Cardiac muscle cell (in vitro differentiated cells and primary cell): Measurements from ENCODE around the gene ANKH. TPM values are rescaled to one million over a fixed set of nuclear protein-coding genes. Genes with fewer than 3 reads are reported as not detected.

Experiments
- DNase-seq, 2 donors: peaks; one replicate each; pipeline versions ENCODE4 v3.0.0 to v3.0.0-alpha.2; 2010 to 2017; ENCODE audit warnings: low read depth in 1 of 2, low spot score in 1 of 2
- H3K27ac ChIP-seq: fragments of 200-600 bp; sonication (generic); 2 replicates; pipeline ENCODE4 v1.5.1; 2016
- H3K27me3 ChIP-seq: fragments of 200-600 bp; sonication (generic); 2 replicates; pipeline ENCODE4 v1.6.0; 2016; ENCODE audit warnings: control low read depth
- H3K36me3 ChIP-seq: fragments of 200-600 bp; sonication (generic); 2 replicates; pipeline ENCODE4 v1.5.1; 2016; ENCODE audit warnings: control low read depth
- H3K4me1 ChIP-seq: fragments of 200-600 bp; sonication (generic); 2 replicates; pipeline ENCODE4 v1.8.1; 2017; ENCODE audit warnings: low read depth, mild to moderate bottlenecking, mixed run types
- H3K4me3 ChIP-seq: fragments of 200-600 bp; sonication (generic); 2 replicates; pipeline ENCODE4 v1.5.1; 2016; ENCODE audit warnings: mild to moderate bottlenecking
- H3K9me3 ChIP-seq: fragments of 200-600 bp; sonication (generic); 2 replicates; pipeline ENCODE4 v1.5.1; 2017; ENCODE audit warnings: low read depth, mild to moderate bottlenecking, control low read depth
- polyA plus RNA-seq: library from polyadenylated mRNA; unstranded; fragments of >200 nt; fragmentation: Nextera tagmentation; extraction: Ambion mirVana; gene quantifications from 2 replicates; pipeline ENCODE4 v1.2.1, GENCODE V29; 2016
- total RNA-seq: library from RNA; depleted of rRNA; stranded (reverse); fragments of >200 nt; gene quantifications from 2 replicates; pipeline ENCODE4 v1.2.3, GENCODE V29; 2016
- TF ChIP-seq, protein P1 (sequence below): IDR thresholded peaks from 2 replicates; pipeline ENCODE4 v1.5.1; 2012; ENCODE audit warnings: low read depth, mild to moderate bottlenecking, low read length

ANKH gene
- total and polyA plus RNA-seq, 2 experiments from 2014 or later: 26.6 to 48.1 TPM

DNA sequence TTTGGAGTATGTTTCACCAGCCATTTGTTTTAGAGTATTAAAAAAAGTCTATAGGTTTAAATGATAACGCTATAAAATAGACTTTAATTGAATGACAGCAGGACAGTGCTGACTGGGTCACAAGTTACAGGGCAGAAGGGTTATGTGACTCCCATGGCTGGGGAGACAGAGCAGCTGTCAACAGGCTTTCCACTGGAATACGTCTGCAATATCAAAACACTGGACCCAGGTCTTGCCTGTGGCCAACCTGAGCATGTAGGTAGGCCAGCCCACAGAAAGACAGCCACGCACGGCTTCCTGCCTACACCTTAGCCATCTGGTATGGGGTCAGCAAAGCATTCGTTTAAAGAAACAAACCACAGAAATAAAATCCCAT is 126.4 kb downstream of the ANKH start:
- TF ChIP-seq, protein P1, sequence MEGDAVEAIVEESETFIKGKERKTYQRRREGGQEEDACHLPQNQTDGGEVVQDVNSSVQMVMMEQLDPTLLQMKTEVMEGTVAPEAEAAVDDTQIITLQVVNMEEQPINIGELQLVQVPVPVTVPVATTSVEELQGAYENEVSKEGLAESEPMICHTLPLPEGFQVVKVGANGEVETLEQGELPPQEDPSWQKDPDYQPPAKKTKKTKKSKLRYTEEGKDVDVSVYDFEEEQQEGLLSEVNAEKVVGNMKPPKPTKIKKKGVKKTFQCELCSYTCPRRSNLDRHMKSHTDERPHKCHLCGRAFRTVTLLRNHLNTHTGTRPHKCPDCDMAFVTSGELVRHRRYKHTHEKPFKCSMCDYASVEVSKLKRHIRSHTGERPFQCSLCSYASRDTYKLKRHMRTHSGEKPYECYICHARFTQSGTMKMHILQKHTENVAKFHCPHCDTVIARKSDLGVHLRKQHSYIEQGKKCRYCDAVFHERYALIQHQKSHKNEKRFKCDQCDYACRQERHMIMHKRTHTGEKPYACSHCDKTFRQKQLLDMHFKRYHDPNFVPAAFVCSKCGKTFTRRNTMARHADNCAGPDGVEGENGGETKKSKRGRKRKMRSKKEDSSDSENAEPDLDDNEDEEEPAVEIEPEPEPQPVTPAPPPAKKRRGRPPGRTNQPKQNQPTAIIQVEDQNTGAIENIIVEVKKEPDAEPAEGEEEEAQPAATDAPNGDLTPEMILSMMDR: no peak
- Histone ChIP-seq H3K4me1 (peaks cover 2% of the 10 kb centered on the region), H3K9me3 (no peaks in the 10 kb centered on the region), H3K36me3 (peaks cover under 1% of the 10 kb centered on the region), H3K27me3 (no peaks in the 10 kb centered on the region), H3K27ac (no peak overlapping the region), H3K4me3 (no peak overlapping the region)
- no peak for DNase-seq

DNA sequence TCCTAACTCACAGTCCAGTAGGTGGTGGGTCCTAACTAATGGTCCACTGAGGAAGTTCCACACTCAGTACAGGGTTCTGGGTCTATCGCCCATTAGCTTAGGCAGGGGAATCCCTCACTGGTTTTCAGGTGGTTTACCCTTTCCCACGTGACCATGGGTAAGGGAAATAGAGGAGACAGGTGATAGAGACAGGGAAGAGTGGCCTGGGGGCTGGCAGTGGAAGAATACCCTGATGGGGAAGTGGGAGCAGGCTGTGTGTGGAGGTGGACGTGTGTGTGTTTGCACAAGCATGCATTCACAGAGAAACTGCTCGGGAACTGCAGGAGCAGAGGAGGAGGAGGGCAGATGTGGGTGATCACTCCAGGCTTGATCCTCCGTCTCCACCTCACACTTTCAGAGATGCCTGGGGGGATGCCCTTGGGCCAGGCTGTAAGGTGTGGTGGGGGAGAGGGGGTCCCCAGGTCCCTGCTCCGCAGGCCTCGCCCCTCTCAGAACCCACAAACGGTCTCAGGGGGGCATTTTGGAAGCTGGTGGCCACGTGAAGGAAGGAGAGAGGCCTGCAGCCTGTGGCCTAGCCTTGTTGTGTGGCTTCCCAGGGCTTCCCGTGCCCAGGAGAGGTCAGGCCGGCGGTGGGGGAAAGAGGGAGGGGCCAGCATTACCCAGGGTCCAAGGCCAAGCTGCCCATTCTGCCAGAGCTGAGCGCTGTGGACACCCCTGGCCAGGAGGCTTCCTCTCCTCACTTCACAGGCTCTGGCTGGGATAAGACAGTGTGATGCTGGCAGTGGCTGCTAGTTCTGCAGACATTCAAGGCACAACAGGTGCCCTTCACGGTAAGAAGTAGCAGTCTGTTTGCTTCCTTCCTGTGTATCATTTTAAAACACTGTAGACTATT is 127.0 kb downstream of the ANKH start:
- no peak for DNase-seq
- no peaks in the 10 kb centered on the region for H3K9me3 ChIP-seq
- no peaks in the 10 kb centered on the region for H3K27me3 ChIP-seq
- no peaks in the 10 kb centered on the region for H3K36me3 ChIP-seq
- TF ChIP-seq, protein P1: no peak
- H3K4me3 ChIP-seq: no peak overlapping the region
- no peak overlapping the region for H3K27ac ChIP-seq
- H3K4me1 ChIP-seq: peaks cover 8% of the 10 kb centered on the region

DNA sequence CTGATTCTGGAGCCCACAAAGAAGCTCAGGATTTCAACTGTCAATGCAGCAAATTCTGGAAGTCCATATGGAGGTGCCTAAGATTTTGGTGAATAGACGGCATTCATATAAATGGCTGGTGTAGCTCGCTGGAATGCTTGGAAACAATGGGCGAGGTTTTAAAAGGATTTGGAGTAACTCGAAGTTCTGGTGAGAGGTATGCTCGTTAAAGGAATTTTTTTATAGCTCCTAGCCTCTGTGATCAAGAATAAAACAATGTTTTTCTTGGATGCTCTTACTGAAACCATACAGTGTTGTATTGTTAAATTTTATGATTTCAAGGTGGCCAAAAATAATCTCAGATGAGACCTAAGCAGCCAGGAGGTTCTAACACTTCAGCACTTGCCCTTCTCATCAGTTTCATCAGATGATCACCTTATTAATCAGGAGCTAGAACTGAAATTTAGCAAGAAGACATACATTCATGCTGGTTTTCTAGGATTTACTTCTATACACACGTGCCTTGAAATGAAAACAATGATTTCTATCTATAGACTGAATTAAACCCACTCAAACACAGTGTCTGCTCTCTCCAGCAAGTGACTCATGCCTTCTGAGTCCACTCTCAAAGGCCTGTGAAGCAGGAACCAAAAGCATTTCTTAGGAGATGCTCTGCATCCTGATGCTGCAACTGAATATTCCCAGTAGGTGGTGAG is 127.8 kb downstream of the ANKH start:
- Histone ChIP-seq H3K27ac (no peak overlapping the region), H3K9me3 (no peaks in the 10 kb centered on the region), H3K36me3 (no peaks in the 10 kb centered on the region), H3K27me3 (no peaks in the 10 kb centered on the region), H3K4me1 (peaks cover 8% of the 10 kb centered on the region), H3K4me3 (no peak overlapping the region)
- no peak for DNase-seq
- TF ChIP-seq, protein P1: no peak

DNA sequence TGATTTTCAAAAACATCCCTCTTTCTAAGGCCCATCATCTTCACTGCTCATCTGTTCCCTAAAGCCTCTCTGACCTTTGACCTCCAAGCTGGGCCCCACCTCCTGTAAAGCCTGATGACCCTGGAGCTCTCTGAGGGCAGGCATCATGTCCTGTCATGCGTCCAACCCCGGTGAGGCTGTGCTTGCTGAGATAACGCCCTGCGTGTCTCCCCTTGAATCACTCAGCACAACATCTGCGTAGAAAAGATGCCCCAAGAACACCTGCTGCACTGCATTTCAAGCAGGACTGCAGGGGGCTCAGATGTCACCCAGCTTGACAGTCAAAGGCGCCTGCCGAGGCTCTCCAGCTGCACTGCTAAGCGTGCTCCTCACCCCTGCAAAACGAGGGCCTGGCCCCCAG is 129.1 kb downstream of the ANKH start:
- no peak overlapping the region for H3K4me3 ChIP-seq
- H3K36me3 ChIP-seq: no peaks in the 10 kb centered on the region
- H3K4me1 ChIP-seq: peaks cover 8% of the 10 kb centered on the region
- DNase-seq: no peak
- no peaks in the 10 kb centered on the region for H3K27me3 ChIP-seq
- TF ChIP-seq, protein P1: no peak
- H3K9me3 ChIP-seq: no peaks in the 10 kb centered on the region
- no peak overlapping the region for H3K27ac ChIP-seq

DNA sequence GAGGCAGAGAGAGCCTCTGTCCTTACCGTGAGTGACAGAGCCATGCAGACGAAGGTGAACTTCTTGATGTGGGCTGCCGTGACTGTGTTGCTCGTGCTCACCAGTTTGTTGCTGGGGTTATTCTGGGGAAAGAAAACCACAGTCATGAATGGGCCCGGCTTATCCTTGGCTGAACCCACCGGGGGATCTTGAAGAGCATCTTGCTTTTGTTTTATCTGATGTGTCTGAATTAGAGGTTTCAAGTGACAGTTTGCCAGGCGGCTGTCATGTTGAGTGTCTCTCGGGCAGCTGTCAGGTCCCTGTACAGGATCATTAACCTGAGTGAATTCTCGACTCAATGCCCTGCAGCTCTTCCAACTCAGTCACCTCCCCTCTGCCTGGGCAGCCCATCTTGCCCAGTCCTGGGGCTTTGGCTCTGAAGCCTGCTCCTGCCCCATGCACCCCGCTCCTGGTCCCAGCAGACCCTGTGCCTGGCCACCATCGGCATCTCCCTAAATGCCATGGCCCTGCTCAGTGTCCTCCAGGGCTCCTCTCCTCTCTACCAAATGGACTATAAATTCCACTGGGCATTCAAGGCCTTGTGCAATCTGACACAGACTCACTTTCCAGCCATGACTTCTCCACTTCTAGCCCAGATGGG is 129.7 kb downstream of the ANKH start:
- no peak overlapping the region for H3K4me3 ChIP-seq
- H3K4me1 ChIP-seq: peaks cover 8% of the 10 kb centered on the region
- H3K9me3 ChIP-seq: no peaks in the 10 kb centered on the region
- TF ChIP-seq, protein P1: no peak
- no peak for DNase-seq
- no peak overlapping the region for H3K27ac ChIP-seq
- H3K36me3 ChIP-seq: no peaks in the 10 kb centered on the region
- no peaks in the 10 kb centered on the region for H3K27me3 ChIP-seq
